Hindlimb muscle (tissue), 1 donor: ENCODE data around the gene HS3ST1. TPM values are rescaled to one million over a fixed set of nuclear protein-coding genes. Genes with fewer than 3 reads are reported as not detected.

ENCODE experiments used
- DNase-seq: peaks from one replicate; pipeline ENCODE4 v3.0.0-alpha.2; 2013
- polyA plus RNA-seq: library from polyadenylated mRNA; unstranded; fragments of 120-200 nt; gene quantifications from one replicate; pipeline ENCODE4 v1.2.1, GENCODE V29; 2013; ENCODE audit not compliant: insufficient read length

The HS3ST1 gene
- polyA plus RNA-seq, 1 donor: 0.46 TPM

GRCh38 chr4:11431111-11431510 is 2.4 kb upstream of the HS3ST1 start:
- DNase-seq: no peak

- DNase-seq: no peak
Measured at GRCh38 chr4:11430536-11430935, 1.8 kb upstream of the HS3ST1 start.

DNA sequence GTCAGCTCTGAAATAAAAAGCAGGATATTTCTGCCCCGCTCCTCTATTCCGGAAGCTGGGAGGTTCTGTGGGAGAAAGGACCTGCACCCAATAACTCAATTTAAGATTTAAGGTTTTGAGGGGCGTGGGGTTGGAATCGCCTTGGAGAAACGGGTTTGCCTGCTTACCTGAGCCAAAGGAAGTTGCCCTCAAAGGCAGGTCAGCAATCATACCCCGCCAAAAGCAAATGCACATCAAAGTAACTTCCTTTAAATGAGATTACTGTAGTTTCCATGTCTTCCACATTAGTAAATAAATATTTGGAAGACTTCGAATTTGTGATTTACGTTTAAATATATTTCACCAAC is 978 bp upstream of the HS3ST1 start:
- DNase-seq: no peak

- peak; percentile 55 for DNase-seq
Measured at GRCh38 chr4:11428899-11429698, 405 bp upstream of the HS3ST1 start.

GRCh38 chr4:11427121-11427996 is 1.3 kb downstream of the HS3ST1 start:
- no peak for DNase-seq

GRCh38 chr4:11426731-11427120 is 2.0 kb downstream of the HS3ST1 start:
- DNase-seq: no peak

GRCh38 chr4:11426003-11426402 is 2.7 kb downstream of the HS3ST1 start:
- no peak for DNase-seq

- no peak for DNase-seq
Measured at GRCh38 chr4:11424856-11425255, 3.8 kb downstream of the HS3ST1 start.

- no peak for DNase-seq
Measured at GRCh38 chr4:11424000-11424399, 4.7 kb downstream of the HS3ST1 start.

- DNase-seq: no peak
Measured at GRCh38 chr4:11423465-11423864, 5.2 kb downstream of the HS3ST1 start.

GRCh38 chr4:11421116-11421515 is 7.6 kb downstream of the HS3ST1 start:
- no peak for DNase-seq

- DNase-seq: no peak
Measured at GRCh38 chr4:11420327-11420726, 8.4 kb downstream of the HS3ST1 start.

- no peak for DNase-seq
Measured at GRCh38 chr4:11418610-11419009, 10.1 kb downstream of the HS3ST1 start.

- no peak for DNase-seq
Measured at GRCh38 chr4:11416767-11417113, 12.0 kb downstream of the HS3ST1 start.

DNA sequence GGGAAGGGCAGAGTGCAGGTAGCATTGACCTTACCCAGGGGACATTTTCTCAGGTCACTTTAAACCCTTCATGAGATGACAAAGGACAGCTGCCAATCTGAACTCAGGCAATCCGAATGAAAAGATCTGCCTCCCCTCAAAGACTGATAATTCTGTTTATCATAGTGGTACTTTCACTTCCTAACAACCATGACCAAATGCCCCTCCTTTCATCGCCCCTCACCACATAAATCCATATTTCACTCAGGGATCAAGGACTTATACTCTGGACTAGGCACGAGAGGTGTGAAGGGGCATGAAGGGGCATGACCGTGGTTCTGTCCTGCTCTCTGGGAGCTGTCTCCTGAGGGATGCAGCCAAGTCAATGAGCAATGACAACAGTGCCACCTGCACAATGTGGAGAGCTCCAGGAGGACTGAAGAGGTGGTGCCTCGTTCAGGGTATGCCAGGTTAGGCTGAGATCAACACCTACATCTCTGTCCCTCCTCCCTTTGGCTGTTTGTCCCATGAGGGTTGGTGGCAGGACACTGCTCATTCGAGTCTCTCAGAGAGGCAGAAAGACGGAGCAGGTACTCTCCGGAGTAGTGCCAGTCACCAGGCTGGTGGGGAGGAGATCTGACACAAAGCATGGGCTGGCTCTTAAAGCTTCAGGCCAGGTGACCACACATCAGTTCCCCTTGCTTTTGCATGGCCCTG is 12.5 kb downstream of the HS3ST1 start:
- no peak for DNase-seq

DNA sequence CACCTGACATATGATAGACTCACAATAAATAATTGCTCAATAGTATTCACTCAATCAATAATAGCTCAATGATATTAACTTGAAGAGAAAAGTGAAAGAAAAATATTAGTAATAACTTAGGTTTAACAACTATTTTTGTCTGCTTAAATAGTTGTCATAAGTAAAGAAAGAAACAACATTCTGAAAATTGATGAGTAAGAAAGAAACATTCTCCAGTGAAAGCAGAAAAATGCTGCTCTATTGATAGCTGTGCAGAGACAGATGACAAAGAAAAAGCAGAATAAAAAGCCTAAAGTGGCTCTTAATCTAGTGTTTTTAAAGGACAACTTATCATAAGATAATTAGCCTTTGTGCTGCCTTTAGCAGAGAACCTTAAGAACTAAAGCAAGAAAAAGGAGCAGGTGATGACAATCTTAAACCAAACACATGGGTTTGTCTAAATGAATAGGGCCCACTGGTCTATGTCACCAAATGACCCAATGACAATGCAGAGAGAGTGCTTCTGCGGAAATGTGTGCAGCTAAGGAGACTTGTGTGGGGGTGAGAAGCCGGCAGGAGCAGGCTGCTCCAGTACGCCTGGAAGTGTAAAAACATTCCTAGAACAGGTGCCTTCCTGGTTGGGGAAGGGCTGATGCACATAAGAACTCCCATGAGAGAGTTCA is 13.2 kb downstream of the HS3ST1 start:
- DNase-seq: no peak

GRCh38 chr4:11412211-11412610 is 16.5 kb downstream of the HS3ST1 start:
- no peak for DNase-seq

GRCh38 chr4:11409632-11410031 is 19.1 kb downstream of the HS3ST1 start:
- no peak for DNase-seq

DNA sequence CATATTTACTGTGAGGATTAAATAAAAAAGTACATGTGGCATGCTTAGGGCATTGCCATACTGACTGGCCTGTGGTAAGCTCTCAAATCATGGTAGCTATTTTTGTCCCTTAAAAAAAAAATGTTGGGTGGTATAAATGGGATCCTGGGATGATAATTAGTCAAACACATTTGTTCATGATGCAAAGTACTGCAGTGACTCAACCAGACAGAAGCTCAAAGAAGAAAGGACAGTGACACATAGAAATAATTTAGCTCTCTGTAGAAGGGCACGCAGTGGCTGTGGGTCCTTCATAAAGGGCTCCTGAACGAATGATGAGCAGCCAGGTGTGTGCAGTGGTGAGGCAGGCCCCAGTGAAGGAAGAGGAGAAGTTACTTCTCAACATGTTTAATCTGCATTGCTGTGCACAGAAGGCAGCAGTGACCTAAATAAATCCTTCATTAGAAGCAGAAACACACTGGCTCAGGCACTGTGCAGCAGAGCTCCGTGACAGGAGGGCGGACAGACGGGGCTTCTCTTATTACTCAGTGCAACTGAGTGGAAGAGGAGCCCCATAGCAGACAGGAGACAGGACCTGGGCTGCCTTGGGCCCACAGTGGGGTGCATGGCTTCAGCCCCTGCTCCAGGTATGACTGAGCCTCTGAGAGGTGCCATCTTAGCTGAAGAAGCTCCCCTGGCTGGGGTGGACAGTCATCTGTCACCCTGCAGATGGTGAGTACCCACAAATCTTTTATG is 20.3 kb downstream of the HS3ST1 start:
- no peak for DNase-seq

DNA sequence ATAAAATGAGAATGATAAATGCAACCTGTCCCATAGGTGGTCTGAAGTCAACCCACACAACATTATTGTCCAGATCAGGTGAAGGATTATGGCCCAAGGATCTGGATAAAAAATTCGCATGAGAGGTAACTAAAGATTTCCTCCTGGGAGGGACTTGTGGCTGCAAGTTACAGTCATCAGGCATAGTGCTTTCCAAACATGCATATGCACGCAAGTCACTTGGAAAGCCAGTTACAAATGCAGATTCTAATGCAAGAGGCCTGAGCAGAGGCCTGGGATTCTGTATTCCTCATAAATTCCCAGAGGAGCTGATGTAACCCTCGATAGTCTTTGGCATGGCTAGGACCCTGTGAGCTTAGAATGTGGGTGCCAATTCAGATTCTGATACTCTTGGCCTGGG is 21.1 kb downstream of the HS3ST1 start:
- DNase-seq: no peak

DNA sequence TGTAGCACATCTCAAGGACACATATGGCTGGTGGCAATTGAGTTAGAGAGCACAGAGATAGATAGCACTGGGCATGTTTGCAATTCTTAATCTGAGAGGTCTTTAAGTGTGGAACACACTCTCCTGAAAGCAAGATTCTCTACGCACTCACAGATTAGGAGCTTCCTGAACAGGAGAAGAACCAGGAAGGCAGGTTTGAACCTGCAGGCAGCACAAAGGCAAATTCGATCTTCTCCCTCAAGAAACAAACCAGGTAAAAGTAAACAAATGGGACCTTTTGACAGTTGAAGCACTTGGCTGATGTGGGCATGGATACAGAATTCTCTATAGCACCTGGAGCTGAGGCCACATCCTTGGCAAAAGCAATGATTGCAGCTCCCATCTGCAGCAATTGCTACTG is 24.3 kb downstream of the HS3ST1 start:
- DNase-seq: no peak

DNA sequence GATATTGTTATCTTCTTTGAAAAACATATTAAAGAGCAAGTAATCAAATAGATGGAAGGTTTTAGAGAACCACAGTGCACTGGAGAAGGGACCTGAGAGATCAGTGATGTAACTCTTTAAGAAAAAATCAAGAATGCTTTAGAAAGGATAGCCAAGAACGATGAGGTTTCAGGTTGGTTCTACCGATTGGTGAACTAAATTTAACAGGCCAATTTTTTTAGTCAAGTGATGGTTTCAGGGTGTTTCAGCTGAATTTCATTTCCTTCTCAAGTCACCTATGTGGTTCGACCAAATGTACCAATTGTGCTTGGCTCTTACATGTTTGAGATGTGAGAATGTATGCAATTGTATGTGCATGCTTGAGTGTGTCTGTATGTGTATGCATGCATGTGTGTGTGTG is 26.5 kb downstream of the HS3ST1 start:
- DNase-seq: no peak
